NCI-H524 treated with DMSO at 0.1 percent for 48 hours (cell line): ENCODE measurements around the gene ALKBH2.

Experiments used
- DNase-seq: peaks from one replicate; lab custom pipeline; 2025; lab: John Stamatoyannopoulos, UW

The ALKBH2 gene

GRCh38 chr12:109113661-109114321 lies 20.5 kb upstream of the ALKBH2 start:
- DNase-seq, result no peak

DNA sequence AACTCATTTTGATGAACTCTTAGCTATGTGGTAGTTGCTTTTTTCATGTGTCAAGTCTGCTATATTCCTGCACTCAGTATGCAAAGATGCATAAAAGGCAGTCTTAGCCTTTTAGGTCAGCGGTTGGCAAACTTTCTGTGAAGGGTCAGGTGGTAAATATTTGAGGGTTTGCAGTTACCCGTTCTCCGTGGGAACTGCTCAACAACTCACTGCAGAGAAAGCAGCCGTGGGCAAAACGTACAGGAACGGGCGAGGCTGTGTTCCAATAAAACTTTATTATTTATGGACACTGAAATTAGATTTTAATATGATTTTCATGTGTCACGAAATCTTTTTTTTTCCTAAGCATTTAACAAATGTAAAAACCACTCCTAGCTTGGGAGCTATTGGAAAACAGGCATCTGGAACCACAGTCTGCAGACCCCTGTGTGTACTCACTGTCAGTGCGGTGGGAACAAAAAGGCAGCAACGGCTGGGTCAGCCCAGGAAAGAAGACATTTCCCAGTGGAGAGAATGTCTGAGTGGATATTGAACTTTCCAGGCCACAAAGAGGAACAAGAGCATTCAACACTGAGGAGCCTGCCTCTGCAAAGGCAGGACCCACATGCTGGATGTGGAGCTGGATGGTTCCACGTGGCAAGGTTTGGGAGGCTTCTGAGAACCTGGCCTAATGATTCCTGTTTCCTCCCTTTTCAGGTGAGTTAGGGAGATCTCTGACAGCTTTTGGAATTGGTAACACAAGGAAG lies 19.6 kb upstream of the ALKBH2 start:
- no peak for DNase-seq

DNA sequence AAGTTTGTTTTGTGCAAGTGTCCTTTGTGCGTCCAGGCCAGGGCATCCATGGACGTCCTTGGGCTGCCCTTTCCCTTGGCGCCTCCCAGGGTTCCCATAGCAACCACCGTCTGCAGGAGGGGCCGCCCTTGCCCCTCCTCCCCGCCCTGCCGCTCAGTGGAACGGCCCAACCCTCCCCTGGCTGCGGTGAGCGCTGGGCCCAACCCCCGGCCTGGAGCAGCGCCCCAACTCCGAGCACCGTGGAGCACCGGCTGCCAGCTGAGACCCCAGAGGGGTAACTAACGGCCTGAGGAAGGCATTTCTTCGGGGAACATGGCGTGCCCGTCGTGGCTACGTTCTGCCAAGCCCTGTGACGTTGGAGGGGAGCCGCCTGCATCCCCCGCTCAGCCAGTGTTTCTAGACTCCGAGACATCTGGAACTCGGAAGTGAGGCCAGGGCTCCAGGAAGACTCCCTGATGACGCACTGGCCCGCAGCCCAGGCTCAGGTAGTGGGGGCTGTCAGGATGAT lies 17.8 kb upstream of the ALKBH2 start:
- no peak for DNase-seq

- no peak for DNase-seq
Measured at GRCh38 chr12:109109746-109110350, 16.6 kb upstream of the ALKBH2 start.

DNA sequence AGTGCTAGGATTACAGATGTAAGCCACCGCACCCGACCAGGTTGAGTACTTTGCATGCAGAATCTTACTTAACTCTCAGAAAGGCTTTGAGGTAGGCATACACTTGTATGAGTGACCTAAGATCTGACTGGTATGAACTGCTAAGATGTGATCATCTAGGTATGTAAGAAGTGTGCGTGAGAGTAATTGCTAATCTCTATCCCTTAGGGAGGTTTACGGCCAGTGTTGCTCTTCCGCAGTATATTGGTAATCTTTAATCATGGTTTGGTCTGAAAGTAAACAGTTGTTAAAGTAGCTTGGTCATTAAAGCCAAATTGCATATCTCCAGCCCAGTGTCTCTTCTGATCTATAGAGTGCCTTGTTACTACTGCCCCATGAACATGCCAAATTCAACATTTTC lies 11.9 kb upstream of the ALKBH2 start:
- DNase-seq, result no peak

DNA sequence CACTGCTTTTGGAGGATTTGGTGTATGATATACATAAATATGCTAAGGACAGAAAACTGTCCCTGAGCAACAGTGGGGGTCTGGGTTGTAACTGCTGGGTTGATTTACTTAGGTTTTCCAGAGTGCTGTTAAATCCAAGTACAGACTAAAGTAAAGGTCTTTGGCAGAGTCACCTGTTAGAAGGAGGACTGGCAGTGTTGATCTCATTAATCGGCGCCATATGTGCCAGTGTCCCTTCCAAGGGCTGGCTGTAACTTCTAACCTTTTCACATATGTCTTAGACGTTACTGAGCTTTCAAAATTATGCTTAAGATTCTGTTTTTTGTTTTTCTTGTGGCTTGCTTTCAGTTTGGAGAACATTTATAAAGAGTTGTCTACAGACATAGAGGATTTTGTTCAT lies 9.2 kb upstream of the ALKBH2 start:
- DNase-seq, result no peak

DNA sequence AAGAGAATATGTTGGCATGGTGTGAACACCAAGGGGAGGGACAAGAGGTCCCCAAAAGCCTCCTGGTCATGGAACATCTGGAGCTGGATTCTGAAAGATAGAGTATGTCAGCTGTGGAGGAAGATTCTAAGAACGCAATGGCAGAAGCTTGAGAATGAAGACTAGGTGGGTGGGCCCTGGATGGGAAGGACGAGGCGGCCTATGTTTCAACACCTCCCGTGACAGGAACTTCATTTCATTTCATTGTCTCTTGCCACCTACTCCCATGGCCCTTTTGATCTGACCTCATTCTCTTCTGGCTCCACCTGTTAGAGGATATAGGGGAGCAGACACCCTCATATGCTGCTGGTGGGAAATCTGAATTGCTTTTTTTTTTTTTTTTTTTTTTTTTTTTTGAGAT lies 7.5 kb upstream of the ALKBH2 start:
- no peak for DNase-seq

GRCh38 chr12:109099431-109100020 lies 6.3 kb upstream of the ALKBH2 start:
- DNase-seq, result no peak

DNA sequence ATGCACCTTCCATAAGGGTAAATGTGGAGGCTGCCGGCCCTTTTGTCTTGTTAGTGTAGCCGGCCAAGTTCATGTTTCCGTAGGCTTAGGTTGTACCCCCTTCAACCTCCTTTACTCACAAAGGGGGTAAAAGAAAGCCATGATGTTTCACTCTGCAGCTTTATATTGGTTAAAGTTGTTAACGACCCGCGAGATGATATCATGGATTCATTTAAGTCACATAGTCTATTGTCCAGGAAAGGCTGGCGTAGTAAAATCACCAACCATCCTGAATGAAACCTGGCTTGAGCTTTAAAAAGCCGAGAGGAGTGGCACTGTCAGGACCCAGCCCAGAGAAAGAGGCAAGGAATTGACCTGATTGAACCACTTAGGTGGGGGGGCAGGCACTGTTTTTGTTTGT lies 5.4 kb upstream of the ALKBH2 start:
- DNase-seq, result no peak

DNA sequence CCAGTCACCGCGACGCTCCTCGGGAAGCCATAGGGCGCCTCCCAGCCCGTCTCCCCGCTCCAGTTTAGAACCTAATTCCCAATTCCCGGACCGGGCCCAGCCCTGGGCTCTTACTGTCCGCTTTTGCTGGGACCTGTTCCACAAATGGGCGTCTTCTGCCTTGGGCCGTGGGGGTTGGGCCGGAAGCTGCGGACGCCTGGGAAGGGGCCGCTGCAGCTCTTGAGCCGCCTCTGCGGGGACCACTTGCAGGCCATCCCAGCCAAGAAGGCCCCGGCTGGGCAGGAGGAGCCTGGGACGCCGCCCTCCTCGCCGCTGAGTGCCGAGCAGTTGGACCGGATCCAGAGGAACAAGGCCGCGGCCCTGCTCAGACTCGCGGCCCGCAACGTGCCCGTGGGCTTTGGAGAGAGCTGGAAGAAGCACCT lies 4.9 kb upstream of the ALKBH2 start:
- DNase-seq, result no peak

- DNase-seq, result peak; percentile 67
Measured at GRCh38 chr12:109097435-109098182, 4.3 kb upstream of the ALKBH2 start, which contains the start of gene UNG. TSS of gene UNG (plus strand) at chr12:109097597. CDS start at chr12:109097680, 83 bp downstream.

DNA sequence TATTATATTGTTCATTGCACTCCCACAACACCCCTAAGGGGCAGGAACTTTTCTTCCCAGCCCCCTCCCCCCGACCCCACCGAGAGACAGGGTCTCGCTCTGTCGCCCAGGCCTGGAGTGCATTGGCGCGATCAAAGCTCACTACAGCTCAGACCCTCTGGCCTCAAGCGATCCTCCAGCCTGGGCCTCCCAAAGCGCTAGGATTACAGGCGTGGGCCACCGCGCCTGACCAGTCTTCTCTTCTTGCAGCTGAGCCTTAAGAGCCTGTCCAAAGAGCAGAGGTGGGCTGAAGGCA lies 3.8 kb upstream of the ALKBH2 start:
- DNase-seq, result no peak

DNA sequence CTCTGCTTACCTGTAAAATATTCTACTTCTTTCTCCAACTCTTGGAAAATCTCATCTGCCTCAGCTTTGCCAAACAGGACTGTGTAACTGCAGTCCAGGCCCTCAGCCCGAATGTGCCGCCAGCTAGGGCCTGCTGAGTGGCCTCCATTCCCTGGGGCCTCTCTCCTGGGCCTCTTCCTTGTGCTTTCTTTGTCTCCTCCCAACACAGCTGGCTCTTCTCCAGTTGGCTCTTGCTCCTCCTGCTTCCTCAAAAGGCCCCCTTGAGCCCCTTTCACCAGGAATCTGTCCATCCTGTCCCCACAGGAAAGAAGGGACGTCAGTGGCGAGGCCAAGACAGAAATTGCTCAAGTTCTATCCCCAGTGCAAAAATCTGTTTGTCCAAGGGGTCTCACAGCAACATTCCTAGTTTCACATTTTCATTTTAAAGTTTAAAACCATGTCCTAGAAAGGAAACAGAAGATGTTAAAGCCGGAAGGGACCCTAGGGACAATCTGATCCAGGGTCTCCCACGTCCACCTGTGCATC lies 713 bp downstream of the ALKBH2 start:
- DNase-seq, result no peak

GRCh38 chr12:109089683-109090082 lies 3.6 kb downstream of the ALKBH2 start:
- no peak for DNase-seq

GRCh38 chr12:109088818-109089217 lies 4.5 kb downstream of the ALKBH2 start:
- DNase-seq, result no peak

DNA sequence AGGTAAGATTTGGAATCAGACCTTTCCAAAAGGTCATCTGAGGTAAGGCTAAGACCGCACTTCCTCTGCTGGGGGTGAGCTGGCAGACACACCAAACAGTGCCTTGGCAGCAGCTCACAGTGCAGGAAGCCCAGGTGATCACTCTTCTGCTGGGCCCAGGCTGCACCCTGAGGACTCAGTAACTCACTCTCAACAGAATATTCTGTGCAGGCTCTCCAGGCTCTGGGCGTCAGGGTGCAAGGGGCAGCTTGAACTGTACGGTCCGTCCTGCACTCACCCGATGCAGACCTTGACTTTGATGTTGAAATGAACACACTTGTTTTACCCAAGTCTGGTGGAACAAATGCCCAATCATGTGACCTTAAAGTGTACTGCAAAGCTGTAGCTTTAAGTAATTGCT lies 6.0 kb downstream of the ALKBH2 start:
- no peak for DNase-seq

GRCh38 chr12:109085590-109085989 lies 7.7 kb downstream of the ALKBH2 start:
- DNase-seq, result no peak

GRCh38 chr12:109084425-109084824 lies 8.8 kb downstream of the ALKBH2 start:
- DNase-seq, result no peak

GRCh38 chr12:109082751-109083150 lies 10.5 kb downstream of the ALKBH2 start:
- DNase-seq, result no peak

DNA sequence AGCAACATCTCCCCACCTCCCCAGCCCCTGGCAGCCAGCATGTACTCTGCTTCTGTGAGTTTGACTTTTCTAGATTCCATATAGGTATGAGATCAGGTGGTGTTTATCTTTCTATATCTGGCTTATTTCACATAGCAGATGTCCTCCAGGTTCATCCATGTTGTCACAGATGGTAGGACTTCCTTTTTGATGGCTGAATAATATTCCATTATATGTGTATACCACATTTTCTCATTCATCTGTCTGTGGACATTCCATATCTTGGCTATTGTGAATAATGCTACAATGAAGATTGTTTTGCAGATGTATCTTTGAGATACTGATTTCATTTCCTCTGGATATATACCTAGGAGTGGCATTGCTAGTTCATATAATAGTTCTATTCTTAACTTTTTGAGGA lies 18.4 kb downstream of the ALKBH2 start:
- DNase-seq, result no peak

- no peak for DNase-seq
Measured at GRCh38 chr12:109069307-109070271, 23.7 kb downstream of the ALKBH2 start.
